SH-SY5Y (cell line): ENCODE data around the gene B3GNT4.

Experiments
- GATA2 ChIP-seq: IDR thresholded peaks from 2 replicates; pipeline ENCODE4 v1.6.1; 2011; ENCODE audit warnings: mild to moderate bottlenecking, low read depth, low read length
- GATA3 ChIP-seq: IDR thresholded peaks from 2 replicates; pipeline ENCODE4 v1.6.1; 2011; ENCODE audit warnings: low read depth, mild to moderate bottlenecking, low read length, moderate library complexity

GRCh38 chr12:122230798-122231197 is 27.3 kb downstream of the B3GNT4 start:
- no peak for TF ChIP-seq GATA2
- no peak for TF ChIP-seq GATA3
